Activated CD8-positive, alpha-beta memory T cell treated with anti-CD3 and anti-CD28 coated beads for 24 hours (primary cell): Measurements from ENCODE around the gene AGRP.
A peak's percentile ranks its signal among the peaks of the same experiment; 100 is the strongest.
"Not testable (repeated sequence)": the region's sequence is repeated elsewhere in the genome, so short reads cannot be mapped to it uniquely, and the experiment has no call there.

Experiments
- DNase-seq: peaks from one replicate; pipeline ENCODE4 v3.0.0-alpha.2; 2020

The AGRP gene

DNA sequence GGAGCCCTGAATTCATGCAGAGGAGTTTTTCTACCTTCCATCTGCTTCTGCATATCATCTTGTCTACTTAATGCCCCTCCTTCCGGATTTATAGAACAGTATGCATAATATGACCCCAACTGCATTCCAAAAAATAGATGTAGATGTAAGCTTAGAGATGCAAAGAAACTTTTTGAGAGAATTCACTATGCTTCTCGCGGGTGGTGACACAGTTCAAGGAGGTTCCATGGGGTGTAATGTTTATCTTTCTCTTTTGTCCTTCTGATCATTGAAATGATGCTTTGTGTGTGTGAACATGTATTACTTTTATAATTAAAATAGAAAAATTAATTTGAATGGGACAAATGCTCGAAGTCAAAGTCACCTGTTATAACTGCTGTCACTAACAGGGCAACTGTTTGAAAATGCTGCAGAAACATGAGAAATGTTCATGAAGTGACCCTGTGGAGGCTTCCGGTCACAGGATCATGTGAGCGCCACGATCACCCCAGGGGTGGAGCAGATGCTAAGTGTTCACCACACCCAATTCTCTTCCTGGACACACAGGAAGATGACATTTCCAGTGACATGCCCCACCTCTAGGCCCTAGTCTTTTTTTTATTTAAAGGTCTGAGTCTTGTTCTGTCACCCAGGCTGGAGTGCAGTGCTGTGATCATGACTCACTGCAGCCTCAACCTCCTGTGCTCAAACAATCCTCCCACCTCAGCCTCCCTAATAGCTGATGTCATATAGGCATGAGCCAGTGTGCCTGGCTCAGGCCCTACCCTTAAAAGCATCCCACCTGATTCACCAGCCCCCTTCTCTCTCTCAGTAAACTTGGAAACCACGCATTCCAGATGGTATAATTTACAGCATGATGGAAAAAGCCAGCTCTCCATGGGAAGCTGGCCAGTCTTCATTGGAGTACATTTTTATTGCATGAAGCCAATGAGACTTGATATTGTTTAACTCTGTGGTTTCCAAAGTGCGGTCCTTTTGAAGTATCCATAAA lies 21.0 kb upstream of the AGRP start:
- DNase-seq, result no peak

DNA sequence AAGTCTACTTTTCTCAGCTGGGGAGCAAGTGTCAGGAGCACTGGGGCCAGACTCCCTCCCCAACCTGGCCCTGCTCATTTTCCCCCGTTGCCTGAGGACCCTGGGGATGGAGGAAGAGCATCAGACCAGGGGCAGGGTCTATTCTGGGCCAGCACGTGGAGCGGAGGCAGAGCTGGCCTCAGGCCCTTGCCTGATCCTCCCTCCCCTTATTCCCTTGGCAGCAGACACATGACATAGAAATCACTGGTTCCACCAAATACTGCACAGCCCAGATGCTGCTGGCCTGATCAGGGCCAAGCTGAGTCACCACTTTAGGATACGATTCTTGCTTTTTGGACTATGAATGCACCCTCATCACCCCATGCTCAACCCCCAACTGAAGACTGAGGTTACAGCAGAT lies 15.8 kb upstream of the AGRP start:
- DNase-seq, result no peak

DNA sequence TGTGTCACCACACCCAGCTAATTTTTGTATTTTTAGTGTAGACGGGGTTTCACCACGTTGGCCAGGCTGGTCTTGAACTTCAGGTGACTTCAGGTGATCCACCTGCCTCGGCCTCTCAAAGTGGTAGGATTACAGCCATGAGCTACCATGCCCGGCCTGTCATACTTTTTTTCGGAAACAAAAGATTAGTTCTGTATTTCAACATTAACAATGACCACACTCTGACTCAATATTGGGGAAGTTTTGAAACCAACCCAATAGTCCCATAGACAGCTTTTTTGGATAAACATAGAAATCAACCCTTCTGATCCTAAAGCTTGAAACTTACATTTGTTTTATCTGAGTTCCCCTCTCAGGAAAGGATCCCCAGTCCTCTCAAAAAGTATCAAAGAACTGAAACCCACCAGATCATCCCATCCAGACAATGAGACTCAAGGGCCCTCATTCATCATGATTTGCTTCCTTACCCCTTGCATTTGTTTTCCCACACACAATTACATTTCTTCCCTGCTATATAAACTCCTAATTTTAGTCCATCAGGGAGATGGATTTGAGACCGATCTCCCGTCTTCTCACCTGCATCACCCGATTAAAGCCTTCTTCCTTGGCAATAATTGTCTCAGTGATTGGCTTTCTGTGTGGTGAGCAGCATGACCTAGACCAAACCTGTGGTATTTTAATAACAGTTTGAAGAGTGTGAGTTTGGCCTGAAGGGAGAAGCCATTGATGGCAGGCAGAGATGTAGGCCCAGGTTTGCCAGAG lies 7.2 kb upstream of the AGRP start:
- no peak for DNase-seq

DNA sequence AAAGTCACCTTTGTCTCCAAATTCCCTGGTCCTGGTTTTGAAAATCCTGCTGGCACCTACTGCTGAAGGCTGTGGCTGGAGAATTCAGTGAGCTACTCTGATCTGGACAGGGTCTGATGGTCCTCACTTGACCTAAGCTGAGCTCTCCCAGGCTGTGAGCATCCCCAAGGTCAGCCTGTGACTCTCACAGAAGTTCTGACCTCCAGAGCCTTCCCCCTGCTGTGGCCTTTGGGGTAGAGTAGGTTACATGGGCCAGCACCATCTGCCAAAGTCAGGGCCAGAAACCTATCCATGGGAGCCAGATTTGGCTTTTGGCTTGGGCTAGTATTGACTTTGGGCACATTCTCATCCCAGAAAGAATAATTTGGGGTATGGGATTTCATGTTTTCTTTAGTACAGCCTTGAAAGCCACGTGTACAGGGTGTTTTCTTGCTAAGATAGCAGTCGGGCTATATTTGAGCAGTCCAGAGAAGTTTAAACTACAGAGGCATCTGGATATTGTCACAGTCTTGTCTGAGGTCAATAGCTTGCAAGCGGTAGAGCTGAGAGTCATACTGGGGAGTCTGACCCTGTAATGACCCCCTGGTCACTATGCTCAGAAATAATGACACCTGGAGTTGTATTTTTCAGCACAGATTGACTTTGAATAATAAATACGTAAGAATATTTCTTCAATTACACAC lies 6.2 kb upstream of the AGRP start:
- no peak for DNase-seq

DNA sequence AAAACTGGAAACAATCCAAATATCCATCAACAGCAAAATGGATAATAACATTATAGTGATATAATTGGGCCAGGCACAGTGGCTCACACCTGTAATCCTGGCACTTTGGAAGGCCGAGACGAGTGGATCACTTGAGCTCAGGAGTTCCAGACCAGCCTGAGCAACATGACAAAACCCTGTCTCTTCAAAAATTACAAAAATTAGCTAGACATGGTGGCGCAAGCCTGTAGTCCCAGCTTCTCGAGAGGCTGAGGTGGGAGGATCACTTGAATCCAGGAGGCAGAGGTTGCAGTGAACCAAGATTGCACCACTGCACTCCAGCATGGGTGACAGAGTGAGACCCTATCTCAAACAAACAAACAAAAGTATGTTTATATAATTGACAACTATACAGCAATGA lies 4.2 kb upstream of the AGRP start:
- not testable (repeated sequence) for DNase-seq

DNA sequence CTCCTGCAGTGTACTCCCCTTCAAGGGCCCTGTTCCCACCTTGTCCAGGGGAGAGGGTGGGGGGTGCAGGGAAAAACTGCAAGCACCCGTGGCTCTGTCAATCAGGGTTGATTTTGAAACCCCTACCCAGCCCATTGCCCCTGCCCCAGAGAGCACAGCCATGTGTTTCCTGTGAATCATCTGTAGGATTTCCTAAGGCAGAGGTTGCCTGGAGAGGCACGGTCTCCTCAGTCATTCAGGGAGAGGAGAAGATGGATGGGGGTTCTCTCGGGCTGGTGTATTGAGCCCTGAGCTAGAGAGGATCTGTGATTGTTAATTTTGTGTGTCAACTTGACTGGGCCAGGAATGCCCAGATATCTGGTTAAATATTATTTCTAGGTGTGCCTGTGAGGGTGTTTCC lies 3.5 kb upstream of the AGRP start:
- no peak for DNase-seq

DNA sequence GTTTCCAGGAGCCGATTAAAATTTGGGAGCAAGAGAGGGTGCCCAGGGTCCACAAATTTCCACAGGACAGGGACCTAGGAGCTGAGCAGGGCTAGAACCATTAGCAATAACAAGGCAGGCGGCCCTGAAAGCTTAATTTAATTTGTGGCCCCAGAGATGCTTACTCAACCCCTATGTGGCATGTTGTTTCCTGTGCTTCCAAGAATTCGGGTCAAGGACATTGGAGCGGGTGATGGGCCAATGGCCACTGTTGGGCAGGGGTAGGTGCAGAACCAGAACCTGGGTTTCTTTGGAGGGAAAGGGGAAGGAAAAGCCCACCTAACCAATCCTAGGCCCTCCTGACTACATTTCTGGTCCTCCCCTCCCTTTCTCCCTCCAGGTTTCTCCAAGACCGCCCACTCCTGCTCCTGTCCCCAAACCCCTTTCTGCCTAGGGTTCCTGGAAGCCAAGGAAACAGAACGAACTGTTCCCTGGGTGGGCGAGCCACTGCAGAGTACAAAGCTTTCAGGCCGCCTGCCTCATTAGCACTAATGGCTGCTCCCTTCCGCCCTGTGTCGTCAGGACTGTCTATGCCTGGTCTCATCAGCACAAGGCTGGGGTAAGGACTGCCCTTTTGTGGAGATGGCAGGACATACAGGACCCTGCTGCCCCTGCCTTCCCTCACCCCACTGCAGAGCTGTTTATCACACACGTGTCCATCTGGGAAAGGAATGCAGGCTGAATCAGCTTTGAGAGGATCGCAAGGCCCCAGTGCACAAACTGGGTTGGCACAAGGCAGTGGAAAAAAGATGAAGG lies 581 bp upstream of the AGRP start:
- DNase-seq, result no peak

DNA sequence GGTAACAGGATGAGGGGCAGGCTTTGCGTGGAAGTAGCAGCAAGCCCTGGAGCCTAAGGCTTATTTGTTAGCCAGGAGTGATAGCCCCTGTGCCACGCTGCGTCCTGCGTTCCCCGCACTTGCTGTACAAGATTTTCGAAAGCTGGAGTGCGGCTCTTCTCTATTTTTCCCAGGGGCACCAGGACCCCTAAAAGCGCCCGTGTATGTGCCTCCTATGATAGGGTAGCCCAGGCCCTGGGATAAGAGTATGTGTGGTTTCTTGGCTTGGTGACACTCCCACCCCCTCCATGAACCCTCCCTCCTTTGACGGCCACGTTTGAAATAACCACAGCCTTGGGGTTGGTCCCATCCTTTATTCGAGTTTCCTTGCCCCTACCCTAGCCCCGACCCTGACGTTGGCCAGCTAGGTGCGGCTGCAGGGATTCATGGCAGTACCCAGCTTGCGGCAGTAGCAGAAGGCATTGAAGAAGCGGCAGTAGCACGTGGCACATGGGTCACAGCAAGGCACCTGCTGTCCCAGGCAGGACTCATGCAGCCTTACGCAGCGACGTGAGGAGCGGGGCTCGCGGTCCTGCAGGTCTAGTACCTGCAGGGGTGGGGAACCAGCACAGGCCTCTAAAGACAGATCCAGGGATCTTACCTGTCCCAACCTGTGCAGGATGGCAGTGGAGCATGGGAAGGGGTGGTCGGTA lies 968 bp downstream of the AGRP start:
- DNase-seq, result peak; percentile 67

DNA sequence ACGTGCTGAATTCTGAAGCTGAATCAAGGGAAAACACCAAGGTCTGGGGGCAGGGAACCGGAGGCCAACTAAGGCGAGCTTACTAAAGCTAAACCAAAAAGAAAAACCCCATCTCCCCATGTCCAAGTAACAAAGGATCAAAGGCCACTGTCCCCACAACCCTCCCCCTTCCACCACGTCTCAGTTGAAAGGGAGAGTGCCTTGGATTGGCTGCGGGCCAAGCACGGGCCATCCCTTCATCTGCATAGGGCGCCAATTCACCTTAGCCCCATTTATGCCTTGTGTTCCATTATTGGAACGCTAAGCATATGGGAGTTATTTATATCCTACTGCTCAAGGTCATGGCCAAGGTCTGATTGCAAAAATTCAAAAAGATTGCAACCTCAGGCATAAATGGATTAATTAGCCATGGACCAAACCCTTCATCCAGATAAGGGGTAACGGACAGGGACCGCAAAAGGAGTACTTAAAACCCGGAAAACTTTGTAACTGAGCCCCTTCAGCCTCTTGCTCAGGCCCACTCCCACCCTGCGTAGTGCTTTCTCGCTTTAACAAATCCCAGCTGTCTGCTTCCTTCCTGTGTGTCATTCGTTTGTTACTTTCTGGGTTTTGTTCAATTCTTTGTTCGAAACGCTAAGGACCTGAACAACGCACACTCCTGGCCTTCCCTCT lies 1.6 kb downstream of the AGRP start:
- DNase-seq, result no peak

DNA sequence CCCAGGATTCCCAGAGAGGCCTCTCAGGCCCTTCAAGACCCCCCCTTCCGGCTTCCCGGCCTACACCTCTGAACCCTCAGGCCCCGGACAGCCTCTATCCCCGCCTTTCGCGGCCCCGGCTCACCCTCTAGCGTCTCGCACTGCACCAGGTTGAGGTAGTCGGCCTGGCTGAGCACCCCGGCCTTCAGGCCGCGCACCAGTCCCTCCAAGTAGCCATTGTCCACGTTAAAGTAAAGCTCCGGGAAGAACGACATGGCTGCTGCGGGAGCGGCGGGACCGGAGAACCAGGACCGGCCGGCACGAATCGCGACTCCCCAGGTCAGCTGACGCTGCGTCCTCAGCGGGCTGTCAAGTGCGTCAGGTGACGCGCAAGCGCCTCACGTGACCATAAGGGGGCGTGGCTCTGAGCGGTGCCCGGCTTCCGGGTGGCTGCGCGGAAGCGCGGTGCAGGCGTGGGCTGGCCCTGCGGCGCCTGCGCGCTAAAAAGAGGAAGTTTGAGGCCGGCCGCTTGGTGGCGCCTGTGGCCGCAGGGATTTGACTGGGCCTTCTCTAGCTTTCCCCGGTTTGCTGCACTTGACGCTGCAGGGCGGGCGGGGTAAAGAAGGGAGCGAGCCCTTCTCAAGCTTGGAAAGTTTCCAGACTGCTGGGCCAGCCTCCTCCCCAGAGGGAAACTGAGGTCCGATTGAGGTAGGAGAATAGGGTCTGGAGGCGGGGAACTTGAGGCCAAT lies 2.4 kb downstream of the AGRP start, which contains the start of gene ATP6V0D1:
Gene ATP6V0D1, minus strand, starts transcription at position 325 of the 728 bp plus-strand sequence. Its CDS starts 71 bp downstream, at position 254.
- peak; percentile 99 for DNase-seq

DNA sequence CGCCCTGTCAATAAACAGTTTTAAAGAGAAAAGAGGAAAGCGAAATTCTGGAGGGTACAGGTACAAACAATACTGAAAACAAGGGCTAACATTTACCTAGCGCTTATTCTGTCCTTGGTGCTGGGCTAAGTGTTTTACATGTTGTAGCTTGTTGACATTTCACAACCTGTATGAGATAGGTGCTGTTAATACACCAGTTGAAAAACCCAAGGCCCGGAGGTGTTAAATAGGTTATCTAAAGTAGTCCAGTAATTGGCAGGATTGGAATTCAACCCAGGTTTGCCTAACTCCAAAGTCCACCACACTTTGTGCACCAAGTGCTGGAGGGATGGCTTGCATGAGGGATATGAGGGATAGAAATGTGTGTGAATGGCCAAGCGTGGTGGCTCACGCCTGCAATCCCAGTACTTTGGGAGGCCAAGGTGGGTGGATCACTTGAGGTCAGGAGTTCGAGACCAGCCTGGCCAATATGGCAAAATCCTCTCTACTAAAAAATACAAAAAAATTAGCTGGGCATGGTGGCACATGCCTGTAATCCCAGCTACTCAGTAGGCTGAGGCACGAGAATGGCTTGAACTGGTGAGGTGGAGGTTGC lies 5.3 kb downstream of the AGRP start:
- DNase-seq, result no peak

DNA sequence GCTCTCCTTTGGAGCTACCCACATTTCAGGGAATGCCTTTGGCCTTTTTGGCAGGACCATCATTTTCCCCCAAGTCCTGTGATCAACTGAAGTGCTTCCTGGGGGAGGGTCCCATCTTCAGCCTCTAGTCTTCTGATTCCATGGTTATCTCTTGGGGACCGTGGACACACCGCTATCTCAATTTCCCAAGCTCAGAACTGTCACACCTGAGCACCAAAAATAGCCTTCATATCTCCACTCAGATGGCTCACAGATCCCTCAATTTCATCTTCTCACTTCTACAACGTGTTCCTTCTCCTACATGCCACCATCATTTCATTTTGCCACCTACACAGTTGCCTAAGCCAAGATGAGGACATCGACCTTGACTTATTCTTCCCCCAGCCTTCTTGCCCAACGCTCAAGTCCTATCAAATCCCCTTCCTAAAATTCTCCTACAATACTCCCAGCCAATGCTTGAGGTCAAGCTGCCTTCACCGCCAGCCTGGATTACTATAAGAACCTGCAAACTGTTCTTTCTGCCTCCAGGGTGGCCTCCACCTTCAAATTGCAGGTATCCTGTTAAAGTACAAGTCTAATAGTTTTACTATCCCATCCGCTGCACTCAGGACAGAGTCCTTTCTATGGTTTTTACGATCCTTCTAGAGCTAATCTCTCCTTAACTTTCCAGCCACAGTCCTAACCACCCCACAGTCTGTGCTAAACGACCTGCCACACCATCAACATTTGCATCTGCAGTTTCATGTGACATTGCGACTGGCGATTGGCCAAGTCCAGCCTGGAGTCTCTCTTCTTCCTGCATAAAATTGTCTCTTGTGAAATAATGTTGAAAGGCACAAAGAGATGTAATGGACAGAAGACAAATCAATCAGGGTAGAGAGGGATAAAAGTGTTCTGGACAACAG lies 8.5 kb downstream of the AGRP start:
- DNase-seq, result no peak

DNA sequence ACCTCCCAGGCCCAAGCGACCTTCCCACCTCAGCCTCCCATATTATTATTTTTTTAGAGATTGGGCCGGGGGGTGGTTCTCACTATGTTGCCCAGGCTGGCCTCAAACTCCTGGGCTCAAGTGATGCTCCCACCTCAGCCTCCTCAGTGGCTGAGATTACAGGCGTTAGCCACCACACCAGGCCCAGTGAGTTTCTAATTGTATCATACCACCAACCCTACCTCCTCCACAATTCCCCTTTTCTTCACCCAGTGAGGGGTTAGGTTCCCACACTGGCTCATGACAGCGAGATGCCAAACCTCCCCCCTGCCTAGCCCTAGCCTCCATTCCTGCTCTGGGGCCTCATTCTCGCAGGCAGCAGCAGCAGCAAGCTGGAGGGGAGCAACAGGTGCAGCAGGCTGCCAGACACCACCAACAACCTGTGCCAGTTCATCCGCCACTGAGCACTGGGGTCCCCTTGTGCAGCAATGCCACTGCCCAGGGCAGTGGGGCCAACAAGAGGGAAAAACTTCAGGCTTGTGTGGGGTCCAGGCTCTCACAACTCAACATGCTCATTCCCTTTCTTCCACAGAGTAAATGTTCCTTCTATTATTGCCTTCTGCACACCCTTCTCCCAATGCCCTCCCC lies 11.5 kb downstream of the AGRP start:
- no peak for DNase-seq

DNA sequence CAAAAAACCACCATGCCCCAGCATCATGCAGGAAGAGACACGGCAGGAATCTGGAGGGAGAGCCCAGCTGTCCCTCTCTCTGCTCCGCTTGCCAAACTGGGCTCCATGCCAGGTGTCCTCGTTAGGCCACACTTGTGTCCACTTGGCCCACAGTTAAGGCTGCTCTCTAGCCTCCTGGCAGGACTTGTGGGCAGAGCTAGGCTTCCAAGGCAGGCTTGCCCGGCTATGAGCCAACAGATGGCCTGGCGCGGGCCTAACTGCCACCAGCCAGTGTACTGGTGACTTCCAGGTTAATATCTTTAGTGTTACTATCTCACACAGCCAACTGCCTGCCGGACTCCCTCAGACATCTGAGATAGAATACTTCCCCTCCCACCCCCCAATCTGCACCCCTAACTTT lies 13.0 kb downstream of the AGRP start:
- DNase-seq, result no peak

DNA sequence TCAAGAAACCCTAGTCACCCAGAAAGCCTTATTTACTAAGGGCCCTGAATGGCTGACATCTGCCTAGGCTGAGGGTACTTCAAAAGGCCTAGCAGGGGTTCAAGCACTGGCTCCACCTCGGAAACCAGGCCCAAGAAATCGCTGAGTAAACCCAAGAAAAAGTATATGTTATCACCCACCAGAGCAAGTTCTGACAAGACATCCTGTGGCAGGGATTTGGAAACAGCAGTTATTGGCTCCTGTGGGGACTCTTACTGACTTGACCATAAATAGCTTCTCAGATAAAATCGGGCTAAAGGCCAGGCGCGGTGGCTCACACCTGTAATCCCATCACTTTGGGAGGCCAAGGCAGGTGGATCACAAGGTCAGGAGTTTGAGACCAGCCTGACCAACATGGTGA lies 14.6 kb downstream of the AGRP start:
- no peak for DNase-seq

DNA sequence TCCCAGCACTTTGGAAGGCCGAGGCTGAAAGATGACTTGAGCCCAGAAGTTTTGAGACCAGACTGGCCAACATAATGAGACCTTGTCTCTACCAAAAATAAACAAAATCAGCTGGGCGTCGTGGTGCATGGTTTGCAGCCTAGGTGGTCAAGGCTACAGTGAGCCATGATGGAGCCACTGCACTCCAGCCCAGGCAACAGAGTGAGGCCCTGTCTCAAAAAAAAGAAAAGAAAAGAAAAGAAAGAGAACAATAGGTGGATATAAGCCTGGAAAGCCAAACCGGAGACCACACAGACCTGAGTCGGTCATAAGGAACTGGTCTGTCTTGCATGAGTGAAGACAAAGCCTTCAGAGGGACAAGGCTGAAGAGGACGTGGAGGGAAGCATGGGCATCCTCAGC lies 16.8 kb downstream of the AGRP start:
- no peak for DNase-seq

DNA sequence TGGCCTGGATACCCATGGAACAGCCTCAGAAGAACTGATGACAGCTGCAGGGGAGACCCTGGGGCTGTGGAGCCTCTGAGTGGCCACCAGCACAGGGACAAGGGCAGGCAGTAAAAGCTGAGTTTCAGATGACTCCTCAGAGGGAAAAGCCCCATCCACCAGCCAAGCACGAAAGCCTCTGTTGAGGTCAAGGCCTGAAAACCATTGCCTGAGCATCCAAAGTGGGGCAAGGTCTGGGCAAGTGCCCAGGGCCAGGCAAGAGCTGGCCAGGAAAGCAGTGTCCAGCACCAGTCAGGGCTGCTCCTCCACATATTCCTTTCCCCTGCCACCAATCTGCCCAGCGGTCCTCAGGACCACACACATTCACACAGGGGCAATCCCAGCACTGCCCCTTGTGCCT lies 18.8 kb downstream of the AGRP start:
- no peak for DNase-seq

DNA sequence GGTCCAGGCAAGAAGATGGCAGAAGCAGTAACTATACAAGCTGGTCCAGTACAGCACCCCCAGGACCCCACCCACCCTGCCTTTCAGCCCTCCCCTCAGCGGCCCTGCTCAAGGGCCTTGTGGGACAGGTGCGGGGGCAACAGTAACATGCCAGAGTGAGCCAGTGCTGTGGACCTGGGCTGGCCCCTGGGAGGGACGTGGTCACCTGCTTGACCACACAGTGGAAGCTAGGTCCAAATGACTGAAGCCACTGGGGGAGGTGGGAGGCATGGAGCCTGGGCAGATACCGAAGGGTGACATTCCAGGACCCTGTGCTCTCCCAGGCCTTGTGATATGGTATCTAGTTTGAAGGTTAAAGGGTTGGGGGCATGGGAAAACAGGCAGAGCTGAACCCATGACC lies 19.7 kb downstream of the AGRP start:
- DNase-seq, result no peak

DNA sequence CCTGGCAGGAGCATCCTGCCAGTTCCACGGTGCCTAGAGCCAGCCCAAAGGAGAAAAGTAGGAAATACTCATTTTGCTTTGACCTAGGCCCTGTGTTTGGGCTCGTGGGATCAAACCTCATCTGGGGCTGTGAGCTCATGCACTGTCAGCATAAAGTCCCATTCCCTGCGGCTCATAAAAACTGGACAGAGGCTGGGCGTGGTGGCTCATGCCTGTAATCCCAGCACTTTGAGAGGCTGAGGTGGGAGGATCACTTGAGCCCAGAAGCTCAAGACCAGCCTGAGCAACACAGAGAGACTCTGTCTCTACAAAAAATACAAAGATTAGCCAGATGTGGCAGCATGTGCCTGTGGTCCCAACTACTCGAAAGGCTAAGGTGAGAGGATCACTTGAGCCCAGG lies 20.3 kb downstream of the AGRP start:
- no peak for DNase-seq
